ENCODE results near the gene DCTPP1. TPM values are rescaled to one million over a fixed set of nuclear protein-coding genes. Genes with fewer than 3 reads are reported as not detected.
A peak's percentile ranks its signal among the peaks of the same experiment; 100 is the strongest.

DCTPP1 gene
- total and polyA plus RNA-seq, 9 of the 15 experiments (the other 6 are each of a cell fraction or from before 2014, with no cell fraction given) = 45.0 to 132 (median 80.6) TPM

DNA sequence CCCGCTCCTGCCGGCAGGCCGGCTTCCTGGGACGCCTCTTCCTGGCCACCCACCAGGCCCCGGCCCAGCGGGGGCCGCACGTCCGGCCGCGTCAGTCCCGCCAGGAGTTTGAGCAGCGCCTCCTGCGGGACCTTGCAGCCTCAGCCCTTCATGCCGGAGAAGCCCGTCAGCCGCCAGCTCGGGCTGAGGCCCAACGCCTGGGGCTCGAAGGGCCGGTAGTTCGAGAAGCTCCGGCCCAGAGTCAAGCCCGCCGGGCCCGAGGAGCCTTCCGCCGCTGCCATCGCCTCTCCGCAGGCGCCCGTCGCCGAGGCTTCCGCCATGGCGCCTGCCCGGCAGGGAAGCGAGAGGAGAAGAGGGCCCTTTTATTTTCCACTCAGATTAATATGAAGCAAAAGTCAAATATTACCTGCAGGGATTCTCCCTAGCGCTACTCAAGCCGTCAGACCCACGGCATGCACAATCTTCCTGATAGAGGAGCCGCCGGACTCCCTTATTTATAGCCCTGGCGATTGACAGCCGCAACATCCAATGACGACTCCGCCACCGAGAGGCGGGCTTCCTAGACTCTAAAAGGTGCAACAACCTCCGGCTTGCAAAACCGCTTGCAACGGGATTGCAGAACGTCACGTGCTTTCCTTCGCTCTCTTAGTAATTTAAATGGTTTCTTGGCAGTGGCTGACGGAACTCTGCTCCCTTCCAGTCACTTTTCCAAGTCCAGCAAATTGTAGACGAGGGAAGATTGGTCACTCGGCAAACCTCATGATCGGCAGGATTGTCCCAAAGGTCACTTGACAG is 15.8 kb upstream of the DCTPP1 start, which contains the start of gene SEPHS2 (continued):
- no peak; the same call in 1 of the 2 replicates for TF ChIP-seq ARID4B (CRISPR knock-in tag; IDR thresholded peaks at IDR 0.05)
- TF ChIP-seq ZNF12 (CRISPR knock-in tag; IDR thresholded peaks at IDR 0.05) = no peak
- TF ChIP-seq ZNF57 (CRISPR knock-in tag; IDR thresholded peaks at IDR 0.05) = 0 out of 2 replicates have a peak, but pooled peaks have one; percentile 30
- no peak for TF ChIP-seq MCM3 (IDR thresholded peaks at IDR 0.05)
- peak; percentile 66; the same call in 1 of the 2 replicates for TF ChIP-seq DMBX1 (CRISPR knock-in tag; IDR thresholded peaks at IDR 0.05; ENCODE audit: borderline replicate concordance)
- peak; percentile 79; the same call in 1 of the 2 replicates for TF ChIP-seq AFF4 (CRISPR knock-in tag; IDR thresholded peaks at IDR 0.05)
- no peak for TF ChIP-seq RUNX1 (IDR thresholded peaks at IDR 0.05; ENCODE audit: low read depth)
- peak; percentile 95 for TF ChIP-seq GTF2A2 (tag; IDR thresholded peaks at IDR 0.05)
- TF ChIP-seq, protein P1, sequence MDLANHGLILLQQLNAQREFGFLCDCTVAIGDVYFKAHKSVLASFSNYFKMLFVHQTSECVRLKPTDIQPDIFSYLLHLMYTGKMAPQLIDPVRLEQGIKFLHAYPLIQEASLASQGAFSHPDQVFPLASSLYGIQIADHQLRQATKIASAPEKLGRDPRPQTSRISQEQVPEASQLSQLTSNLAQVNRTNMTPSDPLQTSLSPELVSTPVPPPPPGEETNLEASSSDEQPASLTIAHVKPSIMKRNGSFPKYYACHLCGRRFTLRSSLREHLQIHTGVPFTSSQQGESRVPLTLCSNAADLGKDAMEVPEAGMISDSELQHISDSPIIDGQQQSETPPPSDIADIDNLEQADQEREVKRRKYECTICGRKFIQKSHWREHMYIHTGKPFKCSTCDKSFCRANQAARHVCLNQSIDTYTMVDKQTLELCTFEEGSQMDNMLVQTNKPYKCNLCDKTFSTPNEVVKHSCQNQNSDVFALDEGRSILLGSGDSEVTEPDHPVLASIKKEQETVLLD (IDR thresholded peaks at IDR 0.05) = no peak; the same call in 1 of the 2 replicates
- TF ChIP-seq MCM5 (IDR thresholded peaks at IDR 0.05; ENCODE audit: low read depth) = no peak
- TF ChIP-seq, protein P2, sequence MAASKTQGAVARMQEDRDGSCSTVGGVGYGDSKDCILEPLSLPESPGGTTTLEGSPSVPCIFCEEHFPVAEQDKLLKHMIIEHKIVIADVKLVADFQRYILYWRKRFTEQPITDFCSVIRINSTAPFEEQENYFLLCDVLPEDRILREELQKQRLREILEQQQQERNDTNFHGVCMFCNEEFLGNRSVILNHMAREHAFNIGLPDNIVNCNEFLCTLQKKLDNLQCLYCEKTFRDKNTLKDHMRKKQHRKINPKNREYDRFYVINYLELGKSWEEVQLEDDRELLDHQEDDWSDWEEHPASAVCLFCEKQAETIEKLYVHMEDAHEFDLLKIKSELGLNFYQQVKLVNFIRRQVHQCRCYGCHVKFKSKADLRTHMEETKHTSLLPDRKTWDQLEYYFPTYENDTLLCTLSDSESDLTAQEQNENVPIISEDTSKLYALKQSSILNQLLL (CRISPR knock-in tag; IDR thresholded peaks at IDR 0.05; ENCODE audit: borderline replicate concordance) = no peak
- TF ChIP-seq SIN3B (IDR thresholded peaks at IDR 0.05; ENCODE audit: low read depth) = no peak
- TF ChIP-seq YY1 (IDR thresholded peaks at IDR 0.05; ENCODE audit: borderline replicate concordance in 1 of 3, control insufficient read depth in 1 of 3, extremely low read depth in 1 of 3, insufficient read depth in 3 of 3, insufficient read length in 1 of 3, insufficient replicate concordance in 2 of 3, low read depth in 1 of 3, low read length in 2 of 3) = peak; percentile 21 to 78 (median 64)
- TF ChIP-seq HDAC3 (IDR thresholded peaks at IDR 0.05; ENCODE audit: borderline replicate concordance, partially characterized antibody) = peak; percentile 20
- TF ChIP-seq ZNF408 (CRISPR knock-in tag; IDR thresholded peaks at IDR 0.05; ENCODE audit: low read depth) = no peak

Data from K562 (cell line).